Measurements from ENCODE around the gene NRG2. TPM values are rescaled to one million over a fixed set of nuclear protein-coding genes. Genes with fewer than 3 reads are reported as not detected.

Gene NRG2
- total RNA-seq, 1 donor from 2014 or later = 12.8 TPM

DNA sequence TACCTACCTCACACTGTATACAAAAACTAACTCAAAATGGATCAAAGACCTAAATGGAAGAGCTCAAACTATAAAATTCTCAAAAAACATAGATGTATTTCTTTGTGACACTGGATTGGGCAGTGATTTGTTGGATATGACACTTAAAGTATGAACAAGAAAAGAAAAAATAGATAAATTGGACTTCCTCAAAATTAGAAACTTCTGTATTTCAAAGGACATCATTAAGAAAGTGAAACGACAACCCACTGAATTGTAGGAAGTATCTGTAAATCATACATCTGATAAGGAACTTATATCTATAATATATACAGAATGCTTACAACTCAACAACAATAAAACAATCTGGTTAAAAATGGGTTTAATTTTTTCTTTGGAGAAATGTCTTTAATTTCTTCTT, 96.7 kb downstream of the NRG2 start:
- H3K36me3 ChIP-seq = no peaks in the 10 kb centered on the region
- peaks cover 0 to 18% of the 10 kb centered on the region in 2 donors for H3K9me3 ChIP-seq
- no peaks in the 10 kb centered on the region for H3K4me1 ChIP-seq
- no peak overlapping the region for H3K4me3 ChIP-seq
- no peak for DNase-seq (ENCODE audit: low spot score in 2 of 2)
- intact Hi-C loops (cut with DNase I) = no loop called here
- H3K27ac ChIP-seq = no peak overlapping the region
- H3K27me3 ChIP-seq = no peaks in the 10 kb centered on the region
- TF ChIP-seq, protein P1, sequence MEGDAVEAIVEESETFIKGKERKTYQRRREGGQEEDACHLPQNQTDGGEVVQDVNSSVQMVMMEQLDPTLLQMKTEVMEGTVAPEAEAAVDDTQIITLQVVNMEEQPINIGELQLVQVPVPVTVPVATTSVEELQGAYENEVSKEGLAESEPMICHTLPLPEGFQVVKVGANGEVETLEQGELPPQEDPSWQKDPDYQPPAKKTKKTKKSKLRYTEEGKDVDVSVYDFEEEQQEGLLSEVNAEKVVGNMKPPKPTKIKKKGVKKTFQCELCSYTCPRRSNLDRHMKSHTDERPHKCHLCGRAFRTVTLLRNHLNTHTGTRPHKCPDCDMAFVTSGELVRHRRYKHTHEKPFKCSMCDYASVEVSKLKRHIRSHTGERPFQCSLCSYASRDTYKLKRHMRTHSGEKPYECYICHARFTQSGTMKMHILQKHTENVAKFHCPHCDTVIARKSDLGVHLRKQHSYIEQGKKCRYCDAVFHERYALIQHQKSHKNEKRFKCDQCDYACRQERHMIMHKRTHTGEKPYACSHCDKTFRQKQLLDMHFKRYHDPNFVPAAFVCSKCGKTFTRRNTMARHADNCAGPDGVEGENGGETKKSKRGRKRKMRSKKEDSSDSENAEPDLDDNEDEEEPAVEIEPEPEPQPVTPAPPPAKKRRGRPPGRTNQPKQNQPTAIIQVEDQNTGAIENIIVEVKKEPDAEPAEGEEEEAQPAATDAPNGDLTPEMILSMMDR (IDR thresholded peaks at IDR 0.05) = no peak

DNA sequence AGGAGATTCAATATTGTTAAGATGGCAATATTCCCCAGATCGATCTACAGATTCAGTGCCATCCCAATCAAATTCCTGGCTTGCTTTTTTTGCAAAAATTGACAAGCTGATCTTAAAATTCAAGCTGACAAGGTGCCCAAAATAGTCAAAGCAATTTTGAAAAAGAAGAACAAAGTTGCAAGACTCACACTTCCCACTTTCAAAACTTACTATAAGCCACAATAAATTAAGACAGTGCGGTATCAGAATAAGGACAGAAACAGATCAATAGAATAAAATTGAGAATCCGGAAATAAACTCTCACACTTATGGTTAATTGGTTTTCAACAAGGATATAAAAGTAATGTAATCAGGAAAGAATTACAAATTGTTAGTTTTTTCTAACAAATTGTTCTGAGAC, 97.1 kb downstream of the NRG2 start:
- TF ChIP-seq, protein P1 (IDR thresholded peaks at IDR 0.05) = no peak
- H3K9me3 ChIP-seq = peaks cover 0 to 22% of the 10 kb centered on the region in 2 donors
- no peaks in the 10 kb centered on the region for H3K4me1 ChIP-seq
- H3K36me3 ChIP-seq = no peaks in the 10 kb centered on the region
- intact Hi-C loops (cut with DNase I) = no loop called here
- H3K27ac ChIP-seq = no peak overlapping the region
- H3K27me3 ChIP-seq = no peaks in the 10 kb centered on the region
- DNase-seq (ENCODE audit: low spot score in 2 of 2) = no peak
- H3K4me3 ChIP-seq = no peak overlapping the region

DNA sequence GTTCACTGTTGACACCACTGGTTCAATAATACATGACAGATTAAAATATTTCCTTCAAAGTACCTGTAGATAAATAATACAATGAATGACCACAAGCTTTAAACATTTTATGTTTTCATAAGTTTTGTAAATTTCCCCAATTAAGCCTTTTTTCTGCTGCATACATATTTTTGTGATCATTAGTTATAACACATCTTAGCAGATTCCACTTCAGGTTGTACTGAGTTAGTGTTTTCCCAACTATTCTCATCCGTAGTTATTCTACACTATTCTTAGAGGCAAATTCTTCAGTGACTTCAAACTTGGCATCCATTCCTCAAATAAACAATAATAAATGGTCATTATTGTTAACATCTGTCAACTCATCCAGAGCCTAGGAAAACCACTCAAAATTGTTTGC, 100.9 kb downstream of the NRG2 start:
- Histone ChIP-seq H3K9me3 (peaks cover 0 to 37% of the 10 kb centered on the region in 2 donors), H3K4me1 (no peaks in the 10 kb centered on the region), H3K27me3 (no peaks in the 10 kb centered on the region), H3K36me3 (no peaks in the 10 kb centered on the region), H3K27ac (no peak overlapping the region), H3K4me3 (no peak overlapping the region)
- intact Hi-C loops (cut with DNase I) = no loop called here
- TF ChIP-seq, protein P1 (IDR thresholded peaks at IDR 0.05) = no peak
- DNase-seq (ENCODE audit: low spot score in 2 of 2) = no peak

DNA sequence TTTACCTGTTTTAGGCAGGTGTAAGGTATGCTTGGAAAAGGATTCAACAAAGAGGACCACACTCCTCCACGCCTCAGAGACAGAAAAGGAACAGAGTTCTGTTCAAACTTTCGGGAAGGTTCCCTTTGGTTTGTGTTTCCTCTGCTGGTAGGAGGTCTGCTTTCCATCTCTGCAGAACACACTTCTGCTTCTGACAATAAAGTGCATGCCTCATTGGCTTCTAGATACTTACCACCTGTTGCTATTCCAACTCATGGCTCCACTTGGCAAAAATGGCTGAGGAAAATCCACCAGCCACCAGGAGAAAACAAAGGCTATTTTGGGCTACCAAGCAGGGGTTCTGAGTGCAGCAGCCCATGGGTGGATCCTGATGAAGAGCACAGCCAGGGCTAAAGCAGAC, 112.7 kb downstream of the NRG2 start:
- TF ChIP-seq, protein P1 (IDR thresholded peaks at IDR 0.05) = no peak
- no peaks in the 10 kb centered on the region for H3K4me1 ChIP-seq
- no peaks in the 10 kb centered on the region for H3K9me3 ChIP-seq
- H3K36me3 ChIP-seq = no peaks in the 10 kb centered on the region
- DNase-seq (ENCODE audit: low spot score in 2 of 2) = no peak
- no peaks in the 10 kb centered on the region for H3K27me3 ChIP-seq
- H3K4me3 ChIP-seq = no peak overlapping the region
- intact Hi-C loops (cut with DNase I) = no loop called here
- H3K27ac ChIP-seq = no peak overlapping the region

DNA sequence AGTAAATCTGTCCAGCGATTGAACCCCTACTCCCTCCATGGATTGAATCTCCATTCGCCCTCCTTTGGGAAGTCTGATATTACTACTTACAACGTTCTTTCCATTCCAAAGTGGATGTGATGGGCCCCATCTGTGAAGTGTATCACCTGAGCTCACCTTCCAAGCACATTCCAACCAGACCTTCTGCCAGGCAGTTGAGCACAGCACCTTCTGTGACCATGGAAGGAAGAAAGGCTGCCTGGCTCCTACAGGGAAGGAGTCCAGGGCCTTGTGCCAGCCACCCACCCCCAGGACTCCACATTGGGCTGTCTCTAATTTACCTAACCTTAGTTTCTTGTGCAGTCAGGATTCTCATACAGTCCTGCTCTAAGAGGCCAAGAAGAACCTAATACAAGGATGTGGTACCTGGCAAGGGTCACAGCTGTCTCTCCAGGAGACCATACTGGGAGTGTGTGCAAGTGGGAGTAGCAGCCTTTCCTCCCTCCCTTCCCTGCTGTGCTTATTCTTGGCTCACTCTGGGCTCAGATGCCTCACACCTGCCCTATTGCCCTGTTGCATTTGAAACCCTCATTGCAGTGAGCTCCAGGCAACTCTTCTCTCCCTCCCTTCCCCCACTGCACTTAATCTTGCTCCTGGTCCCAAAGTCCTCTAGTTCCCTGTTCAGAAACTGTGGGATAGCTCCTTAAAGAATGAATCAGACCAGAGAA, 116.1 kb downstream of the NRG2 start:
- intact Hi-C loops (cut with DNase I) = no loop called here
- no peak for DNase-seq (ENCODE audit: low spot score in 2 of 2)
- H3K36me3 ChIP-seq = no peaks in the 10 kb centered on the region
- TF ChIP-seq, protein P1 (IDR thresholded peaks at IDR 0.05) = no peak
- H3K9me3 ChIP-seq = no peaks in the 10 kb centered on the region
- no peak overlapping the region for H3K4me3 ChIP-seq
- no peaks in the 10 kb centered on the region for H3K27me3 ChIP-seq
- H3K4me1 ChIP-seq = no peaks in the 10 kb centered on the region
- no peak overlapping the region for H3K27ac ChIP-seq

Data from ascending aorta (tissue), 2 donors.